Fibroblast of lung (primary cell): ENCODE results near the gene TMEM184B. TPM values are rescaled to one million over a fixed set of nuclear protein-coding genes. Genes with fewer than 3 reads are reported as not detected.
"Not testable (repeated sequence)": the region's sequence is repeated elsewhere in the genome, so short reads cannot be mapped to it uniquely, and the experiment has no call there.

Source experiments
- DNase-seq, 2 donors: peaks; one replicate each; pipeline versions ENCODE4 v3.0.0 to v3.0.0-alpha.2; 2010; ENCODE audit warnings: low read depth in 2 of 2
- H2AFZ ChIP-seq: 2 replicates; pipeline ENCODE4 v1.5.1; 2012; ENCODE audit warnings: low read length, control low read depth, inconsistent platforms
- H3K27ac ChIP-seq: 2 replicates; pipeline ENCODE4 v1.5.1; 2011; ENCODE audit warnings: low read length, control low read depth; ENCODE audit not compliant: insufficient read depth
- H3K27me3 ChIP-seq: 2 replicates; pipeline ENCODE4 v1.5.1; 2011; ENCODE audit warnings: mild to moderate bottlenecking, low read length; ENCODE audit not compliant: control insufficient read depth, insufficient read depth
- H3K36me3 ChIP-seq: 2 replicates; pipeline ENCODE4 v1.5.1; 2011; ENCODE audit warnings: low read length; ENCODE audit not compliant: control insufficient read depth, insufficient read depth
- H3K4me1 ChIP-seq: 2 replicates; pipeline ENCODE4 v1.5.1; 2011; ENCODE audit warnings: low read length; ENCODE audit not compliant: control insufficient read depth, insufficient read depth; ENCODE audit errors: extremely low read depth
- H3K4me2 ChIP-seq: 2 replicates; pipeline ENCODE4 v1.5.1; 2011; ENCODE audit warnings: low read length, control low read depth; ENCODE audit not compliant: insufficient read depth; ENCODE audit errors: extremely low read depth
- H3K4me3 ChIP-seq, 4 experiments: fragments of 200-600 bp in 1 of 4; sonication (generic) in 1 of 4; replicated peaks in 1 of 4; 2 replicates each; pipeline ENCODE4 v1.5.1; 2011 to 2016; ENCODE audit warnings: low read length in 4 of 4, low read depth in 3 of 4, mild to moderate bottlenecking in 3 of 4, control low read depth in 2 of 4, inconsistent platforms in 1 of 4, mixed read lengths in 1 of 4; ENCODE audit not compliant: insufficient read depth in 1 of 4; ENCODE audit errors: control extremely low read depth in 1 of 4
- H3K79me2 ChIP-seq: 2 replicates; pipeline ENCODE4 v1.5.1; 2012; ENCODE audit warnings: mild to moderate bottlenecking, low read length, inconsistent platforms; ENCODE audit not compliant: control insufficient read depth, insufficient read depth
- H3K9ac ChIP-seq: 2 replicates; pipeline ENCODE4 v1.5.1; 2011; ENCODE audit warnings: mild to moderate bottlenecking, low read length, control low read depth; ENCODE audit not compliant: insufficient read depth
- H3K9me3 ChIP-seq: 2 replicates; pipeline ENCODE4 v1.5.1; 2012; ENCODE audit warnings: low read depth, low read length; ENCODE audit not compliant: control insufficient read depth, insufficient read depth
- H4K20me1 ChIP-seq: 2 replicates; pipeline ENCODE4 v1.5.1; 2011; ENCODE audit warnings: low read length; ENCODE audit not compliant: control insufficient read depth, insufficient read depth; ENCODE audit errors: extremely low read depth
- CTCF ChIP-seq, 2 donors: IDR thresholded peaks in 1 of 2; conservative IDR thresholded peaks in 1 of 2; 1 replicate in 1 of 2; 2 replicates in 1 of 2; pipeline ENCODE4 v1.5.1; 2011 to 2012; ENCODE audit warnings: low read length in 2 of 2, control low read depth in 1 of 2, inconsistent platforms in 1 of 2, low read depth in 1 of 2, mild to moderate bottlenecking in 1 of 2
- EZH2 ChIP-seq: IDR thresholded peaks from 2 replicates; pipeline ENCODE4 v1.5.1; 2012; ENCODE audit warnings: low read length, control low read depth, mild to moderate bottlenecking; ENCODE audit errors: missing control alignments
- polyA plus RNA-seq, 2 donors: library from polyadenylated mRNA; depleted of rRNA in 1 of 2; stranded (reverse) in 1 of 2; unstranded in 1 of 2; fragments of >200 nt; gene quantifications; 2 replicates each; pipeline ENCODE4 v1.2.1, GENCODE V29; 2011 to 2012; ENCODE audit warnings: missing spikeins in 1 of 2
- total RNA-seq: library from RNA; depleted of rRNA; stranded (reverse); fragments of >200 nt; gene quantifications from 2 replicates; pipeline ENCODE4 v1.2.1, GENCODE V29; 2014

The TMEM184B gene
- total and polyA plus RNA-seq, 2 donors (not counting 1 experiment from before 2014, with no cell fraction given), result 28.2 to 37.2 TPM

GRCh38 chr22:38184788-38185187 lies 88.0 kb downstream of the TMEM184B start:
- Histone ChIP-seq H3K36me3 (no peaks in the 10 kb centered on the region), H3K27ac (no peak overlapping the region), H3K4me1 (peaks cover 14% of the 10 kb centered on the region), H3K79me2 (no peaks in the 10 kb centered on the region), H4K20me1 (no peaks in the 10 kb centered on the region), H3K4me2 (no peak overlapping the region), H3K9me3 (no peaks in the 10 kb centered on the region), H3K27me3 (no peaks in the 10 kb centered on the region), H3K4me3 (no peak overlapping the region), H2AFZ (no peak overlapping the region), H3K9ac (no peak overlapping the region)
- no peak for TF ChIP-seq EZH2
- no peak for TF ChIP-seq CTCF (conservative IDR thresholded peaks at IDR 0.05 in 1 of 2, IDR thresholded peaks at IDR 0.05 in 1 of 2; ENCODE audit: low read depth in 1 of 2, low read length in 2 of 2)
- DNase-seq, result no peak

GRCh38 chr22:38181453-38182200 lies 91.2 kb downstream of the TMEM184B start, which contains the start of gene PLA2G6:
Gene PLA2G6, minus strand, starts transcription at chr22:38181830. Its CDS starts 12,404 bp downstream, at chr22:38169426.
- H3K27me3 ChIP-seq, result no peaks in the 10 kb centered on the region
- H3K4me1 ChIP-seq, result peaks cover 22% of the 10 kb centered on the region
- peak within 1 kb of the TSS; percentile 94 for H3K27ac ChIP-seq
- H4K20me1 ChIP-seq, result no peaks in the 10 kb centered on the region
- no peak for TF ChIP-seq CTCF (conservative IDR thresholded peaks at IDR 0.05 in 1 of 2, IDR thresholded peaks at IDR 0.05 in 1 of 2; ENCODE audit: low read depth in 1 of 2, low read length in 2 of 2)
- TF ChIP-seq EZH2, result no peak
- peak within 1 kb of the TSS; percentile 34 to 74 (median 52) for H3K4me3 ChIP-seq
- H3K79me2 ChIP-seq, result no peaks in the 10 kb centered on the region
- peak within 1 kb of the TSS; percentile 78 for H2AFZ ChIP-seq
- DNase-seq, result peak; percentile 98 to 99
- H3K9me3 ChIP-seq, result no peaks in the 10 kb centered on the region
- H3K36me3 ChIP-seq, result no peaks in the 10 kb centered on the region
- peak within 1 kb of the TSS; percentile 73 for H3K9ac ChIP-seq
- peak within 1 kb of the TSS; percentile 81 for H3K4me2 ChIP-seq

GRCh38 chr22:38180841-38181452 lies 91.9 kb downstream of the TMEM184B start:
- Histone ChIP-seq H3K27me3 (no peaks in the 10 kb centered on the region), H3K9me3 (no peaks in the 10 kb centered on the region), H3K27ac (peak overlapping the region; percentile 94), H3K79me2 (no peaks in the 10 kb centered on the region), H2AFZ (peak overlapping the region; percentile 66), H3K4me3 (peak overlapping the region; percentile 34 to 74 (median 52)), H3K4me2 (peak overlapping the region; percentile 81), H4K20me1 (no peaks in the 10 kb centered on the region), H3K36me3 (no peaks in the 10 kb centered on the region), H3K9ac (peak overlapping the region; percentile 73), H3K4me1 (peaks cover 22% of the 10 kb centered on the region)
- DNase-seq, result peak in 1 of 2 donors; percentile 23
- TF ChIP-seq CTCF (conservative IDR thresholded peaks at IDR 0.05 in 1 of 2, IDR thresholded peaks at IDR 0.05 in 1 of 2; ENCODE audit: low read depth in 1 of 2, low read length in 2 of 2) (no peak), EZH2 (no peak)

- H3K9me3 ChIP-seq, H3K36me3 ChIP-seq, H4K20me1 ChIP-seq, H3K27me3 ChIP-seq, H3K4me2 ChIP-seq, H2AFZ ChIP-seq, DNase-seq, H3K4me3 ChIP-seq, H3K79me2 ChIP-seq, H3K9ac ChIP-seq: not testable (repeated sequence)
- Histone ChIP-seq H3K27ac (peak overlapping the region; percentile 71), H3K4me1 (peaks cover 22% of the 10 kb centered on the region)
These were observed 94.2 kb downstream of the TMEM184B start for GRCh38 chr22:38178605-38178937.
